HG03103 (cell line): Measurements from ENCODE around the gene RASGRP2.

Source experiments
- ATAC-seq: cut with Tn5 transposase; IDR thresholded peaks from one replicate; pipeline ENCODE4 v1.9.1; 2021; ENCODE audit warnings: low read depth; ENCODE audit not compliant: unreplicated experiment

Gene RASGRP2

DNA sequence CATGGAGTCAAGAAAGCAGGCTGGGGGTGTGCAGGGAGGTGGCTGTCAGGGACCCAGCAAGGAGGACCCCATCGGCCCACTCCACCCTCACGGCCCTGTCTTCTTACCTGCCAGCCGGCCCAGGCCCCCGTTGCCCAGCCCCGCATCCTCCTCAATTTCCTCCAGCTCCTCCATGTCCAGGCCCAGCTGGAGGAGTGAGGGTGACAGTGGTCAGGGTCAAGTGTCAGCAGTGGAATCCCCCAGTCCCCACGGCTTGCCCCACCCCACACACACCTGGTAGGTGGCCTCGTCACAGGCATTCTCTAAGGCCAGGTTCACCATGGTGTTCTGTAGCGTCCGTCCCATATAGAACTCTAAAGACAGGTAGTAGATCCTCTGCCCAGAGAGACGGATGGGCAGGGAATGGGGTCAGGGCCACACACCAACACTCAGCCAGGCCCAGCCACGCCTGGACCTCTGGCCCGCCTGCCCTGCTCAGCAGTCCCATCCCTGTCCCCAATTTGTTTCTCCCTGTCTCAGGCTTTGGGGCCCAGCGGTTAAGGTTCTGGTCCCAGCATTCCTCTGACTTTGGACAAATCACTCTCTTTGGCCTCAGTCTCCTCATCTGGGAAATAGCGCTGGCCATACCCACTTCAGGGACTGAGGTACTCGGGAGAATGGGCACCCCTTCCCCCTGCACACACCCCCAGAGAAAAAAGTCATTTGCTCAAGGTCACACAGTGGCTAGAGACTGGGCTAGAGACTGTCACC lies 14.6 kb upstream of the RASGRP2 start:
- ATAC-seq = no peak

DNA sequence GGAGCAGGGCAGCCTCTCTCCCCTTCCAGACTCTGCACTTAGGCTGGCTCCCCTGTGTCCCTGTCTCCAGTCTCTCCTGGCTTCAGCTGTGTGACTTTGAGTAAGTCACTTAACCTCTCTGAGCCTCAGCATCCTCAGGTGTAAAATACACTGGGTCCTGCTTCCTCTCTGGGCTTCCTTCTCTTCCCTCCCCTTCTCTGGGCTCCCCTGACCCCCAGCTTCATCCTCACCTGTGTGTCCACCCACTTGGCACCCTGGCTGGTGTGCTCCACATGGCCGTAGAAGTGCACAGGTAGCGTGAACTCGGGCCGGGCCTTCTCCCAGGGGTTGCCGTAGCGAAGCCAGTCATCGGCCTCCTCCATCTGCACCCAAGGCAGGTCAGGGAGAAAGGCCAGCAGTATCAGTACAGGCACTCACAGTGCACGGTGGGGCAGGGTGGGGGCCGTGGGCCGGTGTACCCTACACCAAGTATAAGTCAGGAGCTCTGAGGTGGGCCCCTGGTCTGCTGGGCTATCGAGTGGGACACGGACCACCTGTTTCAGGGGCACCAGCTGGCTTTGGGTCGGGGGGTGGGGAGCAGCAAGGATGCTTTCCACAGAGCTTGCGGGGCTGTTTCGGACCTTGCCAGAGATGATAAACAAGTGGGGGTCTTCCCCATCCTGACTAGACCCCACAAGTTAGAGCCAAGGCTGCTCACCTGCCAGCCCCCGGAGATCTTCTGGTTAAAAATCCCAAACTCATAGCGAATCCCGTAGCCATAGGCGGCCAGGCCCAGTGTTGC lies 13.8 kb upstream of the RASGRP2 start:
- ATAC-seq = no peak

DNA sequence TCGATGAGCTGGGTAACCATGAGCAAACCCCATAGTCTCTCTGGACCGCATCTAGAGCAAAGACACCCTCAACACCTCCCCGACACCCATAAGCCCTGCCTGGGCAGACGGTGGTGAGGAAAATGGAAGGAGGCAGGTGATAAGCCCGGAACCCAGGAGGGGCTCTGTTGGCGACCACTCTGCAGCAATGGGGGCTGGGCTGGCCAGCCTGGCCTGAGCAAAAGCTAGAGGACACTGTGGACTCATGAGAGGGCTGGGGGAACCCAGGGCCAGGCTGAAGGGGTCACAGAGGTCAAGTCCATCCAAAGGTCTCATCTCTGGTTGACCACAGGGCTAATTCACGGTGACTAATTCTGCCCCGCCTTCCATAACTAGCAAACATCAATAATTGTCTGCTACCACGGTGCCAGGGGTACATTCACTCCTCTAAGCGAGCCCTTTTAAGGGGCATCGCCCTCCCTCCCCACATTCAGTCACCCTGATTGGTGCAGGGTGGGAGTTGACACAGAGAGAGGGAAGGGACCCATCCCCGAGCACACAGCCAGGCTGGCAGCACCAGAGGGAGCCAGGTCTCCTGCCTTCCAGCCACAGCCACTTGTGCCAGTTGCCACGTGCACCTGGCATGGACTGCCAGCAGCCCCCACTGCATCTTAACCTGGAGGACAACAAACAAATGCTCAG lies 11.9 kb upstream of the RASGRP2 start:
- ATAC-seq = no peak

DNA sequence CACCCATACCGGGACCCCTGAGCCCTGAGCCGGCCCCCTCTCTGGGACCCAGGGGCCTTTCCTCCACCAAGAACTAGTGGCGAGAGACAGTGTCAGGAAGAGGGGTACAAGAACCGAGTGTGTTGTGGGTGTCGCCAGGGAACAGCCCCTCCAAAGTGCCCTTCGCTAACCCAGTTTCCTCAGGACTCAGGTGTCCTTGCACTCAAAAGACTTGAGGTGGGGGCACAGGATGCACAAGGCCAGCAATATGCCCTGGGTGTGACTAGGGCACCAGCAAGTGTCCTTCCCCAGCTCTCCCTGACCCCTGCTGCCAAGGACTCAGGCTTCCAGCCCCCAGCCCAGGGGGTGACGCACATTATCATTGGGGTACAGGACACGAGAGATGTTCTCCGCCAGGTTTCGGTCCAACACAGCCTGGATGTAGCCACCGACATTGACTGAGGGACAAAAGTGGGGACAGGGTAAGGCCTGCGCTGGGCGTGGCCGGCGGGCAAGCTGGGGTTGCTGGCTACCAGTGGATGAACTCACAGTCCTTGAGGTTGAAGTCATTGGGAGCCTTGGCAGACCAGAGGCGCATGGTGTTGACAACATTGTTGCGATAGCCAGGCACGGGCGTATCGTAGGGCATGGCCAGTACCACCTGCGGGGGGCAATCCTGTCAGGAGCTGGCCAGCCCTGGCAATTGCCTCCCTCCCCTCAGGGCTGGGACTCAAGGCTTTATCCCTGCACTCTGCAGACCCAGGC lies 11.1 kb upstream of the RASGRP2 start:
- ATAC-seq = no peak

DNA sequence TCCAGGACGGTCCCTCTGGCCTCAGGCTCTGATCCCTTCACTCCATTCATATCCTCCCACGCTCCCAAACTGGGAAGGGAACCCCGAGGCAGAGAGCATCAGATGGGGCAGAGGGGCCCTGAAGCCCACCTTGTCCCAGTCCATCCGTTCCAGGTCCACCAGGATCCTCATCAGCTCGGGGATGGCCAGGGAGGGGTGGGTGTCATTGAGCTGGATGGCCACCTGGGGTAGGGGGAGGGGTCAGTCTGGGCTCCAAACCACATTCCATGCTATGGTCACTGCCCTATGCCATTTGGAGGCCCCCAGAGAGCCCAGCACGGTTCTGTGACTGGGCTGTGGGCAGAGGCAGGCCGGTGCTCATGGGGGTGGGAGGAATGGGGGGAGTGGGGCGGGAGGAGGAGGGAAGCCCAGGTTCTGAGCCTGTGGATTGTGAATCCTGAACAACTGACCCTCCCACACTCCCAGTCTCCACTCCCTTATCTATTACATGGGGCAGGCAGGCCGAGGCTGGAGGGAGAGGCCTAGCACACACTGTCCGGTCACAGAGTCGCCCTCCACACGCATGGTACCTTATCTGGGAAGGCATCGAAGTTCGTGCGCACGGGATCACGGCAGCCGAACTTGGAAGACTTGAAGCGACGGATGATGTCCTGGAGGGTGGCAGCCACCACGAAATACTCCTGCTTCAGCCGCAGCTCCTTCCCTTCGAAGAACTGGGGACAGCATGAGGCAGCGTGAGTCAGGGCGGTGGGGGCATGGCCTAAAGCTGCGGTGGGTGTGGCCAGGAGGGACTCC lies 10.4 kb upstream of the RASGRP2 start:
- no peak for ATAC-seq

DNA sequence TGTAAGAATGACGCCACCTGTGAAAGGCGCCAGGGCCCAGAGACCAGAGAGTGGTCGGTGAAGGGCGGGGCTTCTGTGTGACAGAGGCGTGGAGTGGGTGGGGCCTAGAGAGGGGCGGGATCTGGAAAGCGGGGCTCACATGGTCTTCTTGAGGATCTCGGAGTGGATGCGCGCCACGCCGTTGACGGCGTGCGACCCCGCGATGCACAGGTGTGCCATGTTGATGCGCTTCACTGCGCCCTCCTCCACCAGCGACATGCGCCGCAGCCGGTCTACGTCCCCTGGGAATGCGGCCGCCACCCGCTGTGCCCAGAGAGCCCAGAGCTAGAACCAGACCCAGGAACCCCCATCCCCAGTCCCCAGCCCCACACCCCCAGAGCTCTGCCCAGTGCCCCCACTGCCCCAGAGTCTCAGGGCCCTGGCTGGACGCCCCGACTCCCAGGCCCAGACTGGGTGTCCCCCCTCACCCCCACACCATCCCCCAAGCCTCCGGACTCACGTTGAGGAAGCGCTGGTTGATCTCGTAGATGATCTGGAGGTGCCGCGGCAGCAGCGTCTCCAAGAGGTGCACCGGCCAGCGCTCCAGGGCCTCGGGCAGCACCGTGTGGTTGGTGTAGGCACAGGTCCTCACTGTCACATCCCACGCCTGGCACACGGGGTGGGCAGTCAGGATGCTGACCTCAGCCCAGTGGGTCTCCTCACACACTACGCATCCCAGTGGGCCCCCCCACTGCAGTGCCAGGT lies 9.6 kb upstream of the RASGRP2 start:
- no peak for ATAC-seq

DNA sequence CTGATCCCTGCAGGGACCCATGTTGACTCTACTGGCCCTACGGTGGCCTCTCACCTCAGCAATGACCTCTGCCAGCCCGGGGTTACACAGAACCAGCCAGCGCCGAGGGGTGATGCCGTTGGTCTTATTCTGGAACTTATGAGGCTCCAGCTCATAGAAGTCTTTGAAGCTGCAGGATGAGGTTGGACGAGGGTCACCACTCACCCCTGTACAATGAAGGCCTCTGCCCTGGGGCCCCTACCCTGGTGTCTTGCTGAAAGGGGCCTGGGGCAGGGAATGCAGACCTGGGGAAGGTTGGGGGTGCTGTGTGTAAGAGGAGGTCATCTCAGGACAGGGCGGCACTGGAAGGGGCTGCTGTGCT lies 9.1 kb upstream of the RASGRP2 start:
- ATAC-seq = no peak

DNA sequence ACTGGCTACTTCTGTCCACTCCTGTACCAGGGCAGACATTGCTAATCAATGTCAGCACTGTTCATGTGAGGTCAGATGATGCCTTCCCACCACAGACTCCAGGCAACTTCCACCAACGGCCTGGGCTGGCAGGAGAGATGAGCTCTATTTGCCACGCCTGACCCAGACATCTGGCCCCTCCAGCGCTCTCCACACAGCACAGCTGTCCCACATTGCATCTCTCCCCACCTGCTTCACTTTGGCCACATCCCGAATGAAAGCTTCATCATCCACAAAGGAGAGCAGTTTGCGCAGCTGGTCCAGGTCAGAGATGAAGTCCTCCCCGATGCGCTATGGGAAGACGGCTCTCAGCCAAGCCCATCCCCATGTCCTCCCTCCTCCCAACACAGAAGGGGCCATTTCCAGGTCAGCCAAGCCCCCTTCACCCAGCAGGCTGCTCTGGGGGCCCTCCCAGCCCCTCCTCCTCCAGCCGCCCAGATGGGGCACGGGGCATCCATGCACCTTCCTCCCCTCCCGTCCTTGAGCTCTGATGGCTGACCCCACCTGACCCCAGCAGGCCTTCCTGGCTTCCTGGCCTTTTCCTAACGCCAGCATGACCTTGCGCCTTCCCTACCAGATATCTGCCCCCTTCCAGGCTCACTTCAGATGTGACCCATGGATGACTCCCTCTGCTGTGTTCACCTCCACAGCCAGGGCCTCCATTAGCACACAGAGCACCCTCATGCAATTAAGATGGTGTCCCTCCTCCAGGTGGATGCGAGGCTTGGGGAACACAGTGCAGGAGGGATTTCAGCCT lies 8.4 kb upstream of the RASGRP2 start:
- no peak for ATAC-seq

DNA sequence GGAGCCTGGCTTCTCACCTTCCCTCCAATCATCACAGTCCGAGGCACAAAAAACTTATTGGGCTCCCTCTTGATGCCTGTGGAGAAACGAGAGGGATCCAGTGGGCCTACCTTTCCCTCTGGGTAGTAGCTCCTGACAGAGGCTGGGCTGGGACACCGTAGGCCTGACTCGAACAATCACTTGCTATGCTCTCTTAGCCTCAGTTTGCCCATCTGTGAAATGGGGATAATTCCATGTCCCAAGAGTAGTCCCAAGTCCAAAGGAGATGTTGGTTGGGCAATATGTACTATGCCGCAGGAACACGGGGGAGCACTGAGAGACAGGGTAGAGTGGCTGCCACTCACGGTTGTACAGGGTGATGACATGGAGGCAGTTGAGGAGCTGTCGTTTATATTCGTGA lies 7.6 kb upstream of the RASGRP2 start:
- ATAC-seq = no peak

DNA sequence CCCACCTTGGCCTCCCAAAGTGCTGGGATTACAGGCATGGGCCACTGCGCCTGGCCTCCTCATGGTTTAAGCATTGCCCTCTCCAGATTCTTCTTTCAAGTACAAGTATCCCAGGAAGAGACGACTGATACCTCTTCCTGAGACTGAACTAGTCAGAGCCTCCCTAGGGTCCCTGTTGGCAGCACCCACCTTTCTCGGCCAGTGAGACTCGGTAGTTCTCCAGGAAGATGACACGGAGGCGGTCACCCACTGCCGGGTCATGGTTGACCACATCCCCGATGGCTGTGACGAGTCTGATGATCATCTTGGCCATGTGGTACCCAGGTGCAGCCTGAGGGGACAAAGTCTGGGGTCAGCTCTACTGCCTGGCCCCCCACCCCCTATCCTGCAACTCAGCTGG lies 7.2 kb upstream of the RASGRP2 start:
- ATAC-seq = no peak

DNA sequence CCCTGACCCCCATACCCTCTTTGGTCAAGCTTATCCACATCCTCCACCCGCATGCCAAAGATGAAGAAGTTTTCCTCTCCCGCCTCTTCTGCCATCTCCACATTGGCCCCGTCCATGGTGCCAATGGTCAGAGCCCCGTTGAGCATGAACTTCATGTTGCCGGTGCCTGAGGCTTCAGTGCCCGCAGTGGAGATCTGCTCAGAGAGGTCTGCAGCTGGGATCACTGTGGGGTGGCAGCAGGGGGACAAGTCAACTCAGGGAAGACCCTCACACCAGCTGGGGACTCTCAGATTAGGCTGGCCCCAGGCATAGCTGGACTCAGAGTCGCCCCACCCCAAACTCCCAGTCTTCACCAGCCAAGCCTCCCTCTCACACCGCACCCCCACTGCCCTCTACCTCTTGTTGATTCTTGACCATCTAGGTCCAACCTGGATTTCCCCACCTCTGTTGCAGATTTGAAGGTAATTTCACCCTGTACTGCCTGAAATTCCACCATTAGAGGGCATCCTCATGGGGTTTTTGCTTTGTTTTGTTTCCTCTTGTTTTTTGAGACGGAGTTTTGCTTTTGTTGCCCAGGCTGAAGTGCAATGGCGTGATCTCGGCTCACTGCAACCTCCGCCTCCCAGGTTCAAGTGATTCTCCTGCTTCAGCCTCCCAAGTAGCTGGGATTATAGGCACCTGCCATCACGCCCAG lies 6.6 kb upstream of the RASGRP2 start:
- ATAC-seq = no peak

DNA sequence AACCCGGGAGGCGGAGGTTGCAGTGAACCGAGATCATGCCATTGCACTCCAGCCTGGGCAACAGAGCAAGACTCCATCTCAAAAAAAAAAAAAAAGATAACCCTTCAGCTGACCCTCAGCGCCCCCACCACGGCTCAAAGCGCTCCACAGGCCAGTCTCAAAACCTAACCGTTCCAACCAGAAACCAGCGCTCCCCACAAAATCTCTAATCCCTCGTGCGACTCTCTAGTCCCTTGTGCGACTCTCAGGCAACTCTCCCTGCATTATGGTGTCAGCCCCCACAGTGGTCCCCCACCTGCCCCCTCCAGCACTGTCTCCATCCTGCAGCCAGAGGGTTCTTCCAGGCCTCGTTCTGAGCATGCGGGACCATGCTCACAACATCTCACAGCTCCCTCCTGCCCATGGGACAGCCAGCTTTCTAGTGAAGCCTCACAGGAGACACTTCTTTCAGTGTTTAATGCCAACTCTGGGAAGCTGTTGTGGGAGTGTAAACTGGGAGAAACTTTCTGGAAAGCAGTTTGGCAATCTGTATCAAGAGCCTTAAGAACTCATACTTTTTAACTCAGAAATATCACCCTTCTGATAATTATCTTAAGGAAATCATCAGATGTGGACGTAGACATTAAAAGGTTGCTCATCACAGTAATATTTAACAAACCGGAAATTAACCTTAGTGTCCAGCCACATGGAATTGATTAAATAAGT lies 4.2 kb upstream of the RASGRP2 start:
- ATAC-seq = no peak

DNA sequence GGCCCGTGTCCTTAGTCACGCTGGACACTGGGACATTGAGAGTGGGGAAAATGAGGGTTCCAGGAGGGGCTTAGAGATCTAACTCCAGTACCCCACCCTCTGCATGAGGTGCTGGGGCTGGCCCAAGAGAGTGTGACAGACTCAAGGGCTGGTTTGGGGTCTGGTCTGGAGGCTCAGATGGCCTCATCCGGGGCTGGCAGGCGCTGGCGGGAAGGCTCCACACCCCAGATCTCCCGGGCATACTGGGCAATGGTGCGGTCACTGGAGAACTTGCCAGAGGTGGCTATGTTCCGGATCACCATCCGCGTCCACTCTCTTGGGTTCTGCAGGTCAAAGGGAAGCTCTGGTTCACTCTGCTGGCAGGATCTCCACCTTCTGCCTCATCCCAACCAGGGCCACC lies 2.5 kb upstream of the RASGRP2 start:
- no peak for ATAC-seq

DNA sequence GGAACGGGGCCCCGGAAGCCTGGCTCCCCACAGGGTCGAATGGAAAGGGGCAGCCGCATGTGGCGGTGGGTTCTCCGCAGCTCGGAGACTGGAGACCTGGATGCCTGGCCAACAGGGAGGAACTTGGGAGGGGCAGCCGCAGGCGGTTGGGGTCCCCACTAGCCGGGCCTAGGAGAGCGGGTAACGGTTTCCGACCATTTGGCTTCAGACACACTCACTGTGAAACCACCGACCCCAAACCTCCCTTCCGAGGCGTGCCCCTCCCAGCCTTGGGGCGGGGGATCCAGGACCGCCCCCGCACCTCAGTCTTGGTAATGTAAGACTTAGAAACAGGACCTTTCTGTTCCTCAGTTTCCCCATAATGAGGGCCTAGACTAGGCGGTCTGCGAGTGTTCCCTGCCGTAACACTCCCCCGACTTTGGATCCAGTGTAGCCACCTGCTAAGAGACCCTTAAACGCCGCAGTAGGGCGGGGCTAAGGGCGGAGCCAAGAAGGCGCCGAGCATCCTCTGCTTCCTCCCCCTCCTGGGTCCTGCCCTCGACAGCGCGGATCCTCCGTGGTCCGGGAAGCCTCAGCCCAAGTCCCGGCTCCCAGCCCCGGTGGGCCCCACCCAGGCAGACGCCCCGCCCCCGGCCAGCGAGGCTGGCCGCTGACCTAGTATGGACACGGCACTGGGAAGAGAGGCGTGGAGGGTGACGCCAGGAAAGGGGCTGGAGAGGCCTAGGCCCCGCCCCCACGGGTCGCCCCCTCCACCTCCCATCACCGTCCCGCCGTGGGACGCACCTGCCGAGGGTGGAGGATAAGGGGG lies 1.8 kb upstream of the RASGRP2 start:
- no peak for ATAC-seq

DNA sequence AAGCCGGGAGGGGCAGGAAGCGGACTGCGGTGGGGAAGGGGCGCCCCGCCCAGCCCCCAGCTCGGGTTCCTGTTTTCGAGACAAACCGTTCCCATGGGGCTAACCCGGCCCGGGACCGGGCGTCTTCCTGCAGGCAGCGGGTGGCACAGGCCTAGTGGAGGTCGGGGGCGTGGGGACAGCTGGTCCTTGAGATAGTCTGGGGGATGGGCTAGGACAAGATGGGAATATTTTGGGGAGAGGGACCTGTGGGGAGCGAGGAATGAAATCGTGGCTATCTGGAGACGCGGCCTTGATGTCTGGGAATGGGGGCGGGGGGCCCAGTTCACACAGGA lies 1.2 kb upstream of the RASGRP2 start:
- ATAC-seq = no peak

DNA sequence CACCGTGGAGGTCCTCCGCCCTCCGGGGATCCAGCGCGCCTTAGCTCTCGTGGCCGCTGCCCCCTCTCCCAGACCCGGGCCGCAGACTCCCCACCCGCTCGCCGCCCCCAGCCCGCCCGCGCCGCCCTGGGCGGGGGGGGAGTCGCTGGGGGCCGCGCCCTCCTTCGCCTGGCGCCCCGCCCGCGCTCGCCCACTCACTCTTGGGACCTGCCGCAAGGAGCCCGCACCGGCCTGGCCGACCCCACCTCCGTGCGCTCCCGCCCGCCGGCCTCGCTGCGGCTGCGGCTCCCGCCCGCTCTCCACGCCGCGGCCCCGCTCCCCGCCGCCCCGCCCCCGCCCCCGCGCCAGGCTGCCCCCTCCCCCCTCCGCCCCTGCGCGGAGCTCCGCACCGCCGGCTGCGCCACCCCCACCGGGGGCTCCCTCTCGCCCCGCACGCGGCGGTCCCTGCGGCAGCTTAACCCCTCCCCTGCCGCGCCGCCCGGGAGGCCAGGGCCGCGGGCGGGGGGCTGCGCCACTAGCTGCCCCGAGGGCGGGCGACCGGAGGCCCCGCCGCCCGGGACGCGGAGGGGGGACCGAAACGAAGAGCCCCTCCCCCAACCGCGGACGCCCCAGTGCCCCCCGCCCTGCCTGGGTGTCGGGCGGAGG lies 724 bp upstream of the RASGRP2 start:
- ATAC-seq = no peak
